ENCODE measurements around the gene TBC1D14. TPM values are rescaled to one million over a fixed set of nuclear protein-coding genes. Genes with fewer than 3 reads are reported as not detected.

The TBC1D14 gene
- total and polyA plus RNA-seq, 10 of the 15 experiments (the other 5 are each of a cell fraction or from before 2014, with no cell fraction given): 0.87 to 39.3 (median 30.1) TPM

DNA sequence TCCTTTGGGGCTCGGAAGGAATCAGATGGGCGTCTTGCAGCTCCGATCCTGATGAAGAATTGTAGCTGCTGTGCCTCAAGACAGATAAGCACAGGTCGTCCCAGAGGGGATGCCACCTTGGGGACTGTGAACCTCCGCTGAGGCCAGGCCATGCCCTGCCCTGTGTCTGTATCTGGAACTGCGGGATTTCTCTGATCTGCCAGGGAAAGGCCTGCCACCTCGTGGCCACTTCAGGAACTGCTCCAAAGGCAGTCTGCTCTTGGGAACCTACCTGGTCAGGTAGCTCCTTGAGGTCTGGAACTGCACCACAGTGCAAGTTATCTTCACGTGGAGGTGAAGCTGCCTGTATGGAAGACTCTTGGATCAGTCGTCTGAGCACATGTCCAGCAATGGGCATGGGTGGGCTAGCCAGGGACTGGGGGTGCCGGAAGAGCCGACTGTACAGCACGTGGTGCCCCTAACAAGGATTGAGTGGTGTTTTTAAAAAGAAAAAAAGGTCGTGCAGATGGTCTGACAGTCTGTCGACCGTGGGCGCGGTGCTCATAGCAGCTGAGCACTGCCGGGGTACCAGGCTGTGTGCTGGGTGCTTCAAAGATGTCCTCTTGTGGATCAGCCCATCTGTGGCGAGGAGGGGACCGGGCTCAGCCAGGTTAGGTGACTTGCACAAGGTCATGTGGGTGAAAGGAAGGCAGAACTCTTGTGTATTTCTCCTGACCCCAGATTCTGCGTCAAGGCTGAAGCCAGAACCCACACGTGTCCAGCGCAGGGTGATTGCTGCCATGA lies 161.3 kb downstream of the TBC1D14 start (continued):
- TF ChIP-seq ZNF24 (IDR thresholded peaks at IDR 0.05) (no peak), RUNX3 (IDR thresholded peaks at IDR 0.05; ENCODE audit: low read length) (peak; percentile 51), RFX5 (IDR thresholded peaks at IDR 0.05; ENCODE audit: low read depth, low read length) (peak; percentile 41; the same call in 1 of the 2 replicates), RB1 (IDR thresholded peaks at IDR 0.05; ENCODE audit: borderline replicate concordance) (peak; percentile 25; the same call in 1 of the 2 replicates), RAD21 (IDR thresholded peaks at IDR 0.05; ENCODE audit: insufficient read depth, low read depth, low read length) (peak; percentile 93), SUZ12 (IDR thresholded peaks at IDR 0.05; ENCODE audit: unreplicated experiment) (no peak), CEBPB (IDR thresholded peaks at IDR 0.05; ENCODE audit: borderline replicate concordance in 1 of 2, low read depth in 2 of 2, low read length in 2 of 2) (no peak)
- TF ChIP-seq, protein P1, sequence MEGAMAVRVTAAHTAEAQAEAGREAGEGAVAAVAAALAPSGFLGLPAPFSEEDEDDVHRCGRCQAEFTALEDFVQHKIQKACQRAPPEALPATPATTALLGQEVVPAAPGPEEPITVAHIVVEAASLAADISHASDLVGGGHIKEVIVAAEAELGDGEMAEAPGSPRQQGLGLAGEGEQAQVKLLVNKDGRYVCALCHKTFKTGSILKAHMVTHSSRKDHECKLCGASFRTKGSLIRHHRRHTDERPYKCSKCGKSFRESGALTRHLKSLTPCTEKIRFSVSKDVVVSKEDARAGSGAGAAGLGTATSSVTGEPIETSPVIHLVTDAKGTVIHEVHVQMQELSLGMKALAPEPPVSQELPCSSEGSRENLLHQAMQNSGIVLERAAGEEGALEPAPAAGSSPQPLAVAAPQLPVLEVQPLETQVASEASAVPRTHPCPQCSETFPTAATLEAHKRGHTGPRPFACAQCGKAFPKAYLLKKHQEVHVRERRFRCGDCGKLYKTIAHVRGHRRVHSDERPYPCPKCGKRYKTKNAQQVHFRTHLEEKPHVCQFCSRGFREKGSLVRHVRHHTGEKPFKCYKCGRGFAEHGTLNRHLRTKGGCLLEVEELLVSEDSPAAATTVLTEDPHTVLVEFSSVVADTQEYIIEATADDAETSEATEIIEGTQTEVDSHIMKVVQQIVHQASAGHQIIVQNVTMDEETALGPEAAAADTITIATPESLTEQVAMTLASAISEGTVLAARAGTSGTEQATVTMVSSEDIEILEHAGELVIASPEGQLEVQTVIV (IDR thresholded peaks at IDR 0.05; ENCODE audit: borderline replicate concordance, partially characterized antibody): no peak
- TF ChIP-seq, protein P2, sequence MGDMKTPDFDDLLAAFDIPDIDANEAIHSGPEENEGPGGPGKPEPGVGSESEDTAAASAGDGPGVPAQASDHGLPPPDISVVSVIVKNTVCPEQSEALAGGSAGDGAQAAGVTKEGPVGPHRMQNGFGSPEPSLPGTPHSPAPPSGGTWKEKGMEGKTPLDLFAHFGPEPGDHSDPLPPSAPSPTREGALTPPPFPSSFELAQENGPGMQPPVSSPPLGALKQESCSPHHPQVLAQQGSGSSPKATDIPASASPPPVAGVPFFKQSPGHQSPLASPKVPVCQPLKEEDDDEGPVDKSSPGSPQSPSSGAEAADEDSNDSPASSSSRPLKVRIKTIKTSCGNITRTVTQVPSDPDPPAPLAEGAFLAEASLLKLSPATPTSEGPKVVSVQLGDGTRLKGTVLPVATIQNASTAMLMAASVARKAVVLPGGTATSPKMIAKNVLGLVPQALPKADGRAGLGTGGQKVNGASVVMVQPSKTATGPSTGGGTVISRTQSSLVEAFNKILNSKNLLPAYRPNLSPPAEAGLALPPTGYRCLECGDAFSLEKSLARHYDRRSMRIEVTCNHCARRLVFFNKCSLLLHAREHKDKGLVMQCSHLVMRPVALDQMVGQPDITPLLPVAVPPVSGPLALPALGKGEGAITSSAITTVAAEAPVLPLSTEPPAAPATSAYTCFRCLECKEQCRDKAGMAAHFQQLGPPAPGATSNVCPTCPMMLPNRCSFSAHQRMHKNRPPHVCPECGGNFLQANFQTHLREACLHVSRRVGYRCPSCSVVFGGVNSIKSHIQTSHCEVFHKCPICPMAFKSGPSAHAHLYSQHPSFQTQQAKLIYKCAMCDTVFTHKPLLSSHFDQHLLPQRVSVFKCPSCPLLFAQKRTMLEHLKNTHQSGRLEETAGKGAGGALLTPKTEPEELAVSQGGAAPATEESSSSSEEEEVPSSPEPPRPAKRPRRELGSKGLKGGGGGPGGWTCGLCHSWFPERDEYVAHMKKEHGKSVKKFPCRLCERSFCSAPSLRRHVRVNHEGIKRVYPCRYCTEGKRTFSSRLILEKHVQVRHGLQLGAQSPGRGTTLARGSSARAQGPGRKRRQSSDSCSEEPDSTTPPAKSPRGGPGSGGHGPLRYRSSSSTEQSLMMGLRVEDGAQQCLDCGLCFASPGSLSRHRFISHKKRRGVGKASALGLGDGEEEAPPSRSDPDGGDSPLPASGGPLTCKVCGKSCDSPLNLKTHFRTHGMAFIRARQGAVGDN (IDR thresholded peaks at IDR 0.05): no peak
- TF ChIP-seq, protein P3, sequence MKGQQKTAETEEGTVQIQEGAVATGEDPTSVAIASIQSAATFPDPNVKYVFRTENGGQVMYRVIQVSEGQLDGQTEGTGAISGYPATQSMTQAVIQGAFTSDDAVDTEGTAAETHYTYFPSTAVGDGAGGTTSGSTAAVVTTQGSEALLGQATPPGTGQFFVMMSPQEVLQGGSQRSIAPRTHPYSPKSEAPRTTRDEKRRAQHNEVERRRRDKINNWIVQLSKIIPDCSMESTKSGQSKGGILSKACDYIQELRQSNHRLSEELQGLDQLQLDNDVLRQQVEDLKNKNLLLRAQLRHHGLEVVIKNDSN (IDR thresholded peaks at IDR 0.05; ENCODE audit: borderline replicate concordance, extremely low read length, insufficient read depth, low read depth, low read length): no peak
- TF ChIP-seq, protein P4, sequence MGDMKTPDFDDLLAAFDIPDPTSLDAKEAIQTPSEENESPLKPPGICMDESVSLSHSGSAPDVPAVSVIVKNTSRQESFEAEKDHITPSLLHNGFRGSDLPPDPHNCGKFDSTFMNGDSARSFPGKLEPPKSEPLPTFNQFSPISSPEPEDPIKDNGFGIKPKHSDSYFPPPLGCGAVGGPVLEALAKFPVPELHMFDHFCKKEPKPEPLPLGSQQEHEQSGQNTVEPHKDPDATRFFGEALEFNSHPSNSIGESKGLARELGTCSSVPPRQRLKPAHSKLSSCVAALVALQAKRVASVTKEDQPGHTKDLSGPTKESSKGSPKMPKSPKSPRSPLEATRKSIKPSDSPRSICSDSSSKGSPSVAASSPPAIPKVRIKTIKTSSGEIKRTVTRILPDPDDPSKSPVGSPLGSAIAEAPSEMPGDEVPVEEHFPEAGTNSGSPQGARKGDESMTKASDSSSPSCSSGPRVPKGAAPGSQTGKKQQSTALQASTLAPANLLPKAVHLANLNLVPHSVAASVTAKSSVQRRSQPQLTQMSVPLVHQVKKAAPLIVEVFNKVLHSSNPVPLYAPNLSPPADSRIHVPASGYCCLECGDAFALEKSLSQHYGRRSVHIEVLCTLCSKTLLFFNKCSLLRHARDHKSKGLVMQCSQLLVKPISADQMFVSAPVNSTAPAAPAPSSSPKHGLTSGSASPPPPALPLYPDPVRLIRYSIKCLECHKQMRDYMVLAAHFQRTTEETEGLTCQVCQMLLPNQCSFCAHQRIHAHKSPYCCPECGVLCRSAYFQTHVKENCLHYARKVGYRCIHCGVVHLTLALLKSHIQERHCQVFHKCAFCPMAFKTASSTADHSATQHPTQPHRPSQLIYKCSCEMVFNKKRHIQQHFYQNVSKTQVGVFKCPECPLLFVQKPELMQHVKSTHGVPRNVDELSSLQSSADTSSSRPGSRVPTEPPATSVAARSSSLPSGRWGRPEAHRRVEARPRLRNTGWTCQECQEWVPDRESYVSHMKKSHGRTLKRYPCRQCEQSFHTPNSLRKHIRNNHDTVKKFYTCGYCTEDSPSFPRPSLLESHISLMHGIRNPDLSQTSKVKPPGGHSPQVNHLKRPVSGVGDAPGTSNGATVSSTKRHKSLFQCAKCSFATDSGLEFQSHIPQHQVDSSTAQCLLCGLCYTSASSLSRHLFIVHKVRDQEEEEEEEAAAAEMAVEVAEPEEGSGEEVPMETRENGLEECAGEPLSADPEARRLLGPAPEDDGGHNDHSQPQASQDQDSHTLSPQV (IDR thresholded peaks at IDR 0.05): no peak
